ENCODE results near the gene POLG. TPM values are rescaled to one million over a fixed set of nuclear protein-coding genes. Genes with fewer than 3 reads are reported as not detected.

The POLG gene
- total RNA-seq, 1 donor from 2014 or later: 58.2 TPM

DNA sequence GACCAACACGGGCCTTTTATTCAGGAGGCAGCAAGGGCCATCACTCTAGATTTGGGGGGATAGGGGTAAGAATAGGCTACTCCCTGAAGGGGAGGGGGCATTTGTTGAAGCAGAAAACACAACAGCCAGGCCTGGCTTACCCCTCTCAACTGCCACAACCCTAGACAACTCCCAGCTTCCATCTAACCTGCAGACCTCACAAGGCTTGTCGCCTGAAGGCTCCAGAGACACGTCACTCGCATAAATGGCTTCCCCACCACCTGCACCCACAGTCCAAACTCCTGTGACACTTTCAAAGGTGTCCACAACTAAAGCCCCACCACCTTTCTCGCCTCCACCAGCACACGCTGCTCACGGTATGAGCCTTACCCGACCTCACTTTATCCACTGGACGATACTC is 14.9 kb downstream of the POLG start:
- H3K9me3 ChIP-seq: no peaks in the 10 kb centered on the region
- peaks cover 9% of the 10 kb centered on the region for H3K4me1 ChIP-seq
- peaks cover 99% of the 10 kb centered on the region for H3K36me3 ChIP-seq
- intact Hi-C loops (cut with DNase I): no loop called here
- H3K27ac ChIP-seq: no peak overlapping the region
- ATAC-seq (no peak), DNase-seq (no peak)
- TF ChIP-seq, protein P1, sequence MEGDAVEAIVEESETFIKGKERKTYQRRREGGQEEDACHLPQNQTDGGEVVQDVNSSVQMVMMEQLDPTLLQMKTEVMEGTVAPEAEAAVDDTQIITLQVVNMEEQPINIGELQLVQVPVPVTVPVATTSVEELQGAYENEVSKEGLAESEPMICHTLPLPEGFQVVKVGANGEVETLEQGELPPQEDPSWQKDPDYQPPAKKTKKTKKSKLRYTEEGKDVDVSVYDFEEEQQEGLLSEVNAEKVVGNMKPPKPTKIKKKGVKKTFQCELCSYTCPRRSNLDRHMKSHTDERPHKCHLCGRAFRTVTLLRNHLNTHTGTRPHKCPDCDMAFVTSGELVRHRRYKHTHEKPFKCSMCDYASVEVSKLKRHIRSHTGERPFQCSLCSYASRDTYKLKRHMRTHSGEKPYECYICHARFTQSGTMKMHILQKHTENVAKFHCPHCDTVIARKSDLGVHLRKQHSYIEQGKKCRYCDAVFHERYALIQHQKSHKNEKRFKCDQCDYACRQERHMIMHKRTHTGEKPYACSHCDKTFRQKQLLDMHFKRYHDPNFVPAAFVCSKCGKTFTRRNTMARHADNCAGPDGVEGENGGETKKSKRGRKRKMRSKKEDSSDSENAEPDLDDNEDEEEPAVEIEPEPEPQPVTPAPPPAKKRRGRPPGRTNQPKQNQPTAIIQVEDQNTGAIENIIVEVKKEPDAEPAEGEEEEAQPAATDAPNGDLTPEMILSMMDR (IDR thresholded peaks at IDR 0.05): no peak
- no peaks in the 10 kb centered on the region for H3K27me3 ChIP-seq (ENCODE audit: low read depth)
- no peak overlapping the region for H3K4me3 ChIP-seq

DNA sequence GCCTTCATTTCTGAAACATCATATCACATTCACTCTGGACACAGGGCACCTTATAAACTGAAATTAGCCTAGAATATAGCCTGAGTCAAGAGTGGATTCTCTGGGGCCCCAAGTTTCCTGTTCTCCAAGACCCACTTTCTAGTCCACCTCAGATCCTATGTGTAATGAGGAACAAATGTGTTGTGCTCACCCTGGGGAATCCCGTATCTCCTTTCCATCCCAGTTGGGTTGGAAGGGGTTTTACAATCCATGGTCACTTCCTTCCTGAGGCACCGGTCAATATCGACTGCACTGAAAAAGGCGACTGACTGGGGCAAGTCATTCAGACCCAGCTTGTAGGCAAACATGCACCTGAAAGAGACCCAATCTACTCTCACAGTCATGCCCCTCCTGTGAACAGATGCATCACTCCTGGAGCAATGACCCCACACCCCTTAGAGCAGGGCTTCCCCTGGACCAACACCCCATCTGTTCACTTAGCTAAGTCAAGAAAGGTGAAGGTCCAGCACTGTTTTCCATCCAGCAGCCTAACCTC is 17.4 kb downstream of the POLG start:
- peaks cover 75% of the 10 kb centered on the region for H3K36me3 ChIP-seq

DNA sequence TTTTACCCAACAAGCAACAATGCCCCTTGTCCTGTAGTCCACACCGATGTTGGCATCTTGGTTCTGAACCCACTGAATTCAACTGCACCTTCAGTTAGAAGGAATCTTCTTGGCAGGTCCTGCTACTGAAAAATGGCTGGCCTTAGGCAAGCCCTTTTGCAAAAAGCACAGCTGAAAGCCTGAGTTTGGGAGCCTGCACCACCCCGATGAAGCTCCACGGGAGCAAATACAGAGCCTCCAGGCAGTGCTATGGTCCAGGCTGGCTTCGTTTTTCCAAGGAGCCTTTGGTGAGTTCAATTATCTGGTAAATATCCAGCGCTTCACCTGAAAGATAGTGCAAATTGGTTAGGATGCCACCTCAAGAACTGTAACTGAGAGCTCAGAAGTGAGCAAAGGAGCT is 18.1 kb downstream of the POLG start:
- intact Hi-C loops (cut with DNase I): no loop called here
- DNase-seq (no peak), ATAC-seq (no peak)
- H3K9me3 ChIP-seq: no peaks in the 10 kb centered on the region
- H3K27ac ChIP-seq: no peak overlapping the region
- H3K4me3 ChIP-seq: no peak overlapping the region
- TF ChIP-seq, protein P1 (IDR thresholded peaks at IDR 0.05): no peak
- no peaks in the 10 kb centered on the region for H3K27me3 ChIP-seq (ENCODE audit: low read depth)
- H3K4me1 ChIP-seq: peaks cover 9% of the 10 kb centered on the region
- peaks cover 67% of the 10 kb centered on the region for H3K36me3 ChIP-seq

More for the DNA sequence above, 17.4 kb downstream of the POLG start:
- intact Hi-C loops (cut with DNase I): no loop called here
- TF ChIP-seq, protein P1 (IDR thresholded peaks at IDR 0.05): no peak
- ATAC-seq (no peak), DNase-seq (no peak)
- Histone ChIP-seq H3K9me3 (no peaks in the 10 kb centered on the region), H3K27ac (no peak overlapping the region), H3K27me3 (ENCODE audit: low read depth) (no peaks in the 10 kb centered on the region), H3K4me1 (peaks cover 9% of the 10 kb centered on the region), H3K4me3 (no peak overlapping the region)

DNA sequence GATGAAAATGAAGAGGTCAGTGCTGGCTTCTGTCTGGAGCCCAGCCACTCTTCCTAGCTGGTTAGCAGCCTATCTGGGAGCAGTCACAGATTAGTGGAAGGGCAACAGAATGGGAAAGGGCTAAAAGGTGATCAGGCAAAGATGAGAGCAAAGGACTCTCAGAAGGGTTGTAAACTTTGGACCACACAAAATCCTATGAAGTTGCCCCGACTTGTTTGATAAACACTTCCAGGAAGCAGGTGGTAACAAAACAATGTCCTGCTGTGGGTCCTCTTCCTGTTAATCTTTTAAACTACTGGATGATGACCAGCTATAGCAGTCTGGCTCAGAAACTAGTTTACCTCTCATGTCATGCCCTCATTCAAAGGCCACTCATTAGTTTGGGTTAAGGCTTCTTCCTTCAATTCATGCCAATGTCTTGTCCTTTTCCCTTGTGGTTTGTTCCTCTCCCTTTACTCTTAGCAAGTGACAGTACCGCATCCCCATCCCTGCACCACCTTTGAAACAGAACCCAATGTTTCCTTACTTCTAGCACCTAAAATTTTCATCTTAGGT is 19.2 kb downstream of the POLG start:
- Histone ChIP-seq H3K36me3 (peaks cover 57% of the 10 kb centered on the region), H3K4me1 (peaks cover 9% of the 10 kb centered on the region), H3K9me3 (no peaks in the 10 kb centered on the region), H3K27me3 (ENCODE audit: low read depth) (no peaks in the 10 kb centered on the region), H3K27ac (no peak overlapping the region), H3K4me3 (no peak overlapping the region)
- intact Hi-C loops (cut with DNase I): no loop called here
- ATAC-seq (no peak), DNase-seq (no peak)
- TF ChIP-seq, protein P1 (IDR thresholded peaks at IDR 0.05): no peak

DNA sequence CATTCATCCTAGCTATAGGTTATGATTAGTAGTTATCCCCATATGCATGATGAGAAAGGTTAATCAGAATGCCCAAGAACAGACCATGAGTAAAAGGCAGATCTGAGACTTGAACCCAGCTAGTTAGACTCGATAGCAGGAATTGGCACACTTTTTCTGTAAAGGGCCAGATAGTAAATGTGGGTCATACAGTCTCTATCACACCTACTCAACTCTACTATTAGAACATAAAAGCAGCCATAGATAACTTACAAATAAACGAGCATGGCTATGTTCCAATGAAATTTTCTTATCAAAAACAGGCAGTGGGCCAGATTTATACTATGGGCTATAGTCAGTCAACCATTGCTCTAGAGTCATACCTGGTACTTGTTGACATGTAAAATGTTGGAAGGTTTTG is 24.6 kb downstream of the POLG start:
- intact Hi-C loops (cut with DNase I): no loop called here
- no peak overlapping the region for H3K27ac ChIP-seq
- no peaks in the 10 kb centered on the region for H3K9me3 ChIP-seq
- H3K27me3 ChIP-seq (ENCODE audit: low read depth): no peaks in the 10 kb centered on the region
- ATAC-seq (no peak), DNase-seq (no peak)
- no peaks in the 10 kb centered on the region for H3K4me1 ChIP-seq
- peaks cover 2% of the 10 kb centered on the region for H3K36me3 ChIP-seq
- no peak overlapping the region for H3K4me3 ChIP-seq
- TF ChIP-seq, protein P1 (IDR thresholded peaks at IDR 0.05): no peak

Data from lower lobe of right lung (tissue), 2 donors.